Ishikawa (cell line): ENCODE results near the gene SACM1L.

Source experiments
- CREB1 ChIP-seq: IDR thresholded peaks from 2 replicates; pipeline ENCODE4 v1.6.1; 2012; ENCODE audit warnings: low read depth
- EGR1 ChIP-seq: IDR thresholded peaks from 2 replicates; pipeline ENCODE4 v1.6.1; 2012
- EP300 ChIP-seq: IDR thresholded peaks from 2 replicates; pipeline ENCODE4 v1.6.1; 2012; ENCODE audit warnings: borderline replicate concordance
- FOXM1 ChIP-seq: IDR thresholded peaks from 2 replicates; pipeline ENCODE4 v1.6.1; 2012; ENCODE audit warnings: low read depth, borderline replicate concordance
- REST ChIP-seq: IDR thresholded peaks from 2 replicates; pipeline ENCODE4 v1.6.1; 2012; ENCODE audit warnings: low read depth, mild to moderate bottlenecking
- TAF1 ChIP-seq: IDR thresholded peaks from 2 replicates; pipeline ENCODE4 v1.6.1; 2012; ENCODE audit warnings: low read depth, mild to moderate bottlenecking

- TF ChIP-seq REST (no peak), EGR1 (no peak), CREB1 (no peak), FOXM1 (no peak), EP300 (no peak), TAF1 (no peak)
Observed at GRCh38 chr3:45640091-45640507, 49.1 kb upstream of the SACM1L start.
